ENCODE results near the gene SKAP2. TPM values are rescaled to one million over a fixed set of nuclear protein-coding genes. Genes with fewer than 3 reads are reported as not detected.

SKAP2 gene
- total RNA-seq, 2 experiments from 2014 or later, result 7.0 to 8.1 TPM

GRCh38 chr7:26685606-26686005 lies 178.8 kb downstream of the SKAP2 start:
- TF ChIP-seq CTCF (IDR thresholded peaks at IDR 0.05), result no peak
- Mint-ChIP-seq H3K4me1 (ENCODE audit: low read depth) (no peaks in the 10 kb centered on the region), H3K4me3 (no peak overlapping the region), H3K27me3 (peaks cover 12% of the 10 kb centered on the region), H3K27ac (no peak overlapping the region), H3K36me3 (ENCODE audit: low read depth) (no peaks in the 10 kb centered on the region), H3K9me3 (no peaks in the 10 kb centered on the region)
- intact Hi-C loops (cut with micrococcal nuclease), result no loop called here
- POLR2A ChIA-PET, result no interaction called here
- CTCF ChIA-PET, result interaction anchor here (1.0 to 1.1 kb wide), 2 partner anchors 8 to 205 kb away, joined by 3 read pairs; no protein-coding TSS in a partner anchor
- ATAC-seq, result no peak
- DNase-seq, result no peak

- no peaks in the 10 kb centered on the region for H3K4me1 Mint-ChIP-seq (ENCODE audit: low read depth)
- no peak overlapping the region for H3K27ac Mint-ChIP-seq
- no peak overlapping the region for H3K4me3 Mint-ChIP-seq
- peaks cover 12% of the 10 kb centered on the region for H3K27me3 Mint-ChIP-seq
- intact Hi-C loops (cut with micrococcal nuclease), result no loop called here
- ChIA-PET POLR2A (no interaction called here), CTCF (no interaction called here)
- ATAC-seq (no peak), DNase-seq (no peak)
- no peaks in the 10 kb centered on the region for H3K36me3 Mint-ChIP-seq (ENCODE audit: low read depth)
- H3K9me3 Mint-ChIP-seq, result no peaks in the 10 kb centered on the region
- TF ChIP-seq CTCF (IDR thresholded peaks at IDR 0.05), result no peak
Measured at GRCh38 chr7:26684447-26684846, 179.9 kb downstream of the SKAP2 start.

GRCh38 chr7:26683277-26683676 lies 181.1 kb downstream of the SKAP2 start:
- no peak for ATAC-seq
- CTCF ChIA-PET, result interaction anchor here (0.7 to 5.5 kb wide), 17 partner anchors 9 to 790 kb away, joined by 3 to 70 read pairs (median 6); partner anchors contain the start of gene HOXA3
- no peak for TF ChIP-seq CTCF (IDR thresholded peaks at IDR 0.05)
- no peak for DNase-seq
- Mint-ChIP-seq H3K27ac (no peak overlapping the region), H3K9me3 (no peaks in the 10 kb centered on the region), H3K36me3 (ENCODE audit: low read depth) (no peaks in the 10 kb centered on the region), H3K4me3 (no peak overlapping the region), H3K4me1 (ENCODE audit: low read depth) (no peaks in the 10 kb centered on the region), H3K27me3 (peaks cover 12% of the 10 kb centered on the region)
- POLR2A ChIA-PET, result no interaction called here
- intact Hi-C loops (cut with micrococcal nuclease), result loop anchor here (2.0 kb wide), 1 partner anchor 478 kb away; no protein-coding TSS in a partner anchor

GRCh38 chr7:26681819-26682418 lies 182.5 kb downstream of the SKAP2 start:
- intact Hi-C loops (cut with micrococcal nuclease), result loop anchor here (2.0 kb wide), 1 partner anchor 479 kb away; no protein-coding TSS in a partner anchor
- TF ChIP-seq CTCF (IDR thresholded peaks at IDR 0.05), result peak; percentile 93

GRCh38 chr7:26680587-26680986 lies 183.8 kb downstream of the SKAP2 start:
- no peak overlapping the region for H3K27ac Mint-ChIP-seq
- ChIA-PET CTCF (interaction anchor here (0.8 to 5.5 kb wide), 14 partner anchors 11 to 787 kb away, joined by 3 to 70 read pairs (median 10); no protein-coding TSS in a partner anchor), POLR2A (no interaction called here)
- ATAC-seq (no peak), DNase-seq (no peak)
- intact Hi-C loops (cut with micrococcal nuclease), result no loop called here
- no peaks in the 10 kb centered on the region for H3K9me3 Mint-ChIP-seq
- no peaks in the 10 kb centered on the region for H3K4me1 Mint-ChIP-seq (ENCODE audit: low read depth)
- H3K4me3 Mint-ChIP-seq, result no peak overlapping the region
- no peaks in the 10 kb centered on the region for H3K36me3 Mint-ChIP-seq (ENCODE audit: low read depth)
- peaks cover 8% of the 10 kb centered on the region for H3K27me3 Mint-ChIP-seq
- no peak for TF ChIP-seq CTCF (IDR thresholded peaks at IDR 0.05)

More at GRCh38 chr7:26681819-26682418, 182.5 kb downstream of the SKAP2 start:
- H3K9me3 Mint-ChIP-seq, result no peaks in the 10 kb centered on the region
- H3K27me3 Mint-ChIP-seq, result peaks cover 9% of the 10 kb centered on the region
- ChIA-PET POLR2A (no interaction called here), CTCF (interaction anchor here (0.6 to 5.5 kb wide), 29 partner anchors 9 to 788 kb away, joined by 3 to 70 read pairs (median 5); partner anchors contain the start of gene HOXA5)
- H3K27ac Mint-ChIP-seq, result no peak overlapping the region
- DNase-seq, result peak; percentile 20
- no peaks in the 10 kb centered on the region for H3K4me1 Mint-ChIP-seq (ENCODE audit: low read depth)
- ATAC-seq, result peak; percentile 60
- no peak overlapping the region for H3K4me3 Mint-ChIP-seq
- H3K36me3 Mint-ChIP-seq (ENCODE audit: low read depth), result no peaks in the 10 kb centered on the region

All from activated CD8-positive, alpha-beta T cell treated with anti-CD3 and anti-CD28 coated beads for 36 hours (primary cell).